Measurements from ENCODE around the gene GPBP1L1.

- TF ChIP-seq CTCF (IDR thresholded peaks at IDR 0.05; ENCODE audit: poor library complexity) (no peak), EZH2 (IDR thresholded peaks at IDR 0.05; ENCODE audit: borderline replicate concordance) (no peak), EZH2phosphoT487 (IDR thresholded peaks at IDR 0.05; ENCODE audit: low read depth, severe bottlenecking, unreplicated experiment) (no peak)
Measured at GRCh38 chr1:45730075-45730779, 43.9 kb upstream of the GPBP1L1 start.

All from hepatocyte (in vitro differentiated cells).